TTC549 (cell line): Measurements from ENCODE around the gene MANBA.
"Not testable (repeated sequence)": the region's sequence is repeated elsewhere in the genome, so short reads cannot be mapped to it uniquely, and the experiment has no call there.

ENCODE experiments used
- FAIRE-seq: peaks from 2 replicates; lab custom pipeline; 2012; peaks lifted over from hg19 to GRCh38; lab: Jason Lieb, UNC

The MANBA gene

GRCh38 chr4:102619021-102619420 lies 141.7 kb downstream of the MANBA start:
- not testable (repeated sequence) for FAIRE-seq

- no peak for FAIRE-seq
Measured at GRCh38 chr4:102616636-102617035, 144.1 kb downstream of the MANBA start.

- no peak for FAIRE-seq
Measured at GRCh38 chr4:102614801-102615200, 146.0 kb downstream of the MANBA start.

- FAIRE-seq = no peak
Measured at GRCh38 chr4:102612824-102613366, 147.9 kb downstream of the MANBA start.

- FAIRE-seq = no peak
Measured at GRCh38 chr4:102612210-102612609, 148.6 kb downstream of the MANBA start.

- no peak for FAIRE-seq
Measured at GRCh38 chr4:102610476-102610875, 150.3 kb downstream of the MANBA start.

- no peak for FAIRE-seq
Measured at GRCh38 chr4:102610007-102610406, 150.8 kb downstream of the MANBA start.

GRCh38 chr4:102608190-102608589 lies 152.6 kb downstream of the MANBA start:
- FAIRE-seq = no peak

GRCh38 chr4:102606846-102607450 lies 153.8 kb downstream of the MANBA start:
- FAIRE-seq = no peak

GRCh38 chr4:102606261-102606660 lies 154.5 kb downstream of the MANBA start:
- no peak for FAIRE-seq

- FAIRE-seq = no peak
Measured at GRCh38 chr4:102604222-102604940, 156.4 kb downstream of the MANBA start.

- no peak for FAIRE-seq
Measured at GRCh38 chr4:102601586-102602227, 159.1 kb downstream of the MANBA start.

- FAIRE-seq = no peak
Measured at GRCh38 chr4:102600689-102601088, 160.1 kb downstream of the MANBA start.

GRCh38 chr4:102599886-102600285 lies 160.9 kb downstream of the MANBA start:
- no peak for FAIRE-seq

- no peak for FAIRE-seq
Measured at GRCh38 chr4:102599455-102599854, 161.3 kb downstream of the MANBA start.

GRCh38 chr4:102598762-102599374 lies 161.9 kb downstream of the MANBA start:
- FAIRE-seq = no peak

- no peak for FAIRE-seq
Measured at GRCh38 chr4:102598086-102598761, 162.5 kb downstream of the MANBA start.

GRCh38 chr4:102596532-102596931 lies 164.2 kb downstream of the MANBA start:
- FAIRE-seq = no peak

- no peak for FAIRE-seq
Measured at GRCh38 chr4:102594000-102594399, 166.8 kb downstream of the MANBA start.

- no peak for FAIRE-seq
Measured at GRCh38 chr4:102593147-102593546, 167.6 kb downstream of the MANBA start.

- FAIRE-seq = no peak
Measured at GRCh38 chr4:102592256-102592655, 168.5 kb downstream of the MANBA start.

- FAIRE-seq = no peak
Measured at GRCh38 chr4:102589743-102590142, 171.0 kb downstream of the MANBA start.
